K562 (cell line): Measurements from ENCODE around the gene ZNF740.

Experiments used
- BMI1 ChIP-seq: fragments of 150-350 bp; IDR thresholded peaks from 2 replicates; pipeline ENCODE4 v1.6.1; 2014; ENCODE audit warnings: low read length
- CREBBP ChIP-seq: IDR thresholded peaks from one replicate; pipeline ENCODE4 v1.6.1; 2012; ENCODE audit warnings: low read depth, mild to moderate bottlenecking, control low read depth, inconsistent platforms, low read length
- CTCF ChIP-seq, 3 experiments: IDR thresholded peaks in 2 of 3; conservative IDR thresholded peaks in 1 of 3; 2 replicates each; pipeline ENCODE4 v1.5.1; 2011 to 2012; ENCODE audit warnings: low read length in 3 of 3, mild to moderate bottlenecking in 3 of 3, control low read depth in 2 of 3, improper control_type of control experiment in 1 of 3, inconsistent platforms in 1 of 3, low read depth in 1 of 3, mixed read lengths in 1 of 3, moderate library complexity in 1 of 3; ENCODE audit not compliant: insufficient read depth in 2 of 3
- GABPA ChIP-seq: fragments of 200-800 bp; sonication (Bioruptor generic); conservative IDR thresholded peaks from 2 replicates; pipeline ENCODE4 v1.6.1; 2016; ENCODE audit warnings: low read depth, missing genetic modification characterization, missing compliant biosample characterization
- GATAD2A ChIP-seq: fragments of 450-650 bp; IDR thresholded peaks from 2 replicates; pipeline ENCODE4 v1.6.1; 2017
- IRF9 ChIP-seq: fragments of 450-650 bp; IDR thresholded peaks from 2 replicates; pipeline ENCODE4 v1.6.1; 2016; ENCODE audit warnings: missing biosample characterization, missing genetic modification characterization
- POLR2AphosphoS5 ChIP-seq: IDR thresholded peaks from 2 replicates; pipeline ENCODE4 v1.6.1; 2011; ENCODE audit warnings: mild to moderate bottlenecking, low read depth, low read length, moderate library complexity; ENCODE audit not compliant: control insufficient read depth, insufficient read depth
- RNF219 ChIP-seq: fragments of 250-450 bp; sonication (Bioruptor Pico); IDR thresholded peaks from 2 replicates; pipeline ENCODE4 v1.5.0; 2022; ENCODE audit warnings: mild to moderate bottlenecking
- SNRNP70 ChIP-seq: fragments of 200-400 bp; formaldehyde crosslinking; optimal IDR thresholded peaks from 2 replicates; pipeline ENCODE3; 2017; ENCODE audit warnings: low read depth, low read length
- SRSF1 ChIP-seq: fragments of 200-400 bp; formaldehyde crosslinking; IDR thresholded peaks from 2 replicates; pipeline ENCODE4 v1.6.1; 2017; ENCODE audit warnings: mild to moderate bottlenecking, low read depth, low read length, moderate library complexity
- ZNF274 ChIP-seq: IDR thresholded peaks from 2 replicates; pipeline ENCODE4 v1.6.1; 2011; ENCODE audit warnings: low read depth, mild to moderate bottlenecking, low read length, moderate library complexity, borderline replicate concordance
- TF ChIP-seq, protein P1 (sequence below), 2 experiments: fragments of 450-650 bp in 1 of 2; IDR thresholded peaks; 2 replicates each; pipeline ENCODE4 v1.6.1; 2011 to 2017; ENCODE audit warnings: low read depth in 2 of 2, antibody characterized with exemption in 1 of 2, borderline replicate concordance in 1 of 2, low read length in 1 of 2, mild to moderate bottlenecking in 1 of 2, mixed read lengths in 1 of 2; ENCODE audit not compliant: control insufficient read depth in 1 of 2
- TF ChIP-seq, protein P2 (sequence below): sonication (generic); formaldehyde crosslinking; IDR thresholded peaks from 2 replicates; pipeline ENCODE4 v1.9.0; 2022; ENCODE audit warnings: mild to moderate bottlenecking, missing genetic modification reagents

- TF ChIP-seq, protein P1, sequence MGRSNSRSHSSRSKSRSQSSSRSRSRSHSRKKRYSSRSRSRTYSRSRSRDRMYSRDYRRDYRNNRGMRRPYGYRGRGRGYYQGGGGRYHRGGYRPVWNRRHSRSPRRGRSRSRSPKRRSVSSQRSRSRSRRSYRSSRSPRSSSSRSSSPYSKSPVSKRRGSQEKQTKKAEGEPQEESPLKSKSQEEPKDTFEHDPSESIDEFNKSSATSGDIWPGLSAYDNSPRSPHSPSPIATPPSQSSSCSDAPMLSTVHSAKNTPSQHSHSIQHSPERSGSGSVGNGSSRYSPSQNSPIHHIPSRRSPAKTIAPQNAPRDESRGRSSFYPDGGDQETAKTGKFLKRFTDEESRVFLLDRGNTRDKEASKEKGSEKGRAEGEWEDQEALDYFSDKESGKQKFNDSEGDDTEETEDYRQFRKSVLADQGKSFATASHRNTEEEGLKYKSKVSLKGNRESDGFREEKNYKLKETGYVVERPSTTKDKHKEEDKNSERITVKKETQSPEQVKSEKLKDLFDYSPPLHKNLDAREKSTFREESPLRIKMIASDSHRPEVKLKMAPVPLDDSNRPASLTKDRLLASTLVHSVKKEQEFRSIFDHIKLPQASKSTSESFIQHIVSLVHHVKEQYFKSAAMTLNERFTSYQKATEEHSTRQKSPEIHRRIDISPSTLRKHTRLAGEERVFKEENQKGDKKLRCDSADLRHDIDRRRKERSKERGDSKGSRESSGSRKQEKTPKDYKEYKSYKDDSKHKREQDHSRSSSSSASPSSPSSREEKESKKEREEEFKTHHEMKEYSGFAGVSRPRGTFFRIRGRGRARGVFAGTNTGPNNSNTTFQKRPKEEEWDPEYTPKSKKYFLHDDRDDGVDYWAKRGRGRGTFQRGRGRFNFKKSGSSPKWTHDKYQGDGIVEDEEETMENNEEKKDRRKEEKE (IDR thresholded peaks at IDR 0.05; ENCODE audit: borderline replicate concordance in 1 of 2, control insufficient read depth in 1 of 2, low read depth in 2 of 2, low read length in 1 of 2) = no peak
- TF ChIP-seq CREBBP (no peak), CTCF (IDR thresholded peaks at IDR 0.05 in 2 of 3, conservative IDR thresholded peaks at IDR 0.05 in 1 of 3; ENCODE audit: insufficient read depth in 2 of 3, low read depth in 1 of 3, low read length in 3 of 3) (no peak), GATAD2A (no peak), RNF219 (no peak), ZNF274 (no peak), SRSF1 (no peak), BMI1 (no peak), GABPA (no peak), POLR2AphosphoS5 (no peak), SNRNP70 (no peak), IRF9 (no peak)
- TF ChIP-seq, protein P2, sequence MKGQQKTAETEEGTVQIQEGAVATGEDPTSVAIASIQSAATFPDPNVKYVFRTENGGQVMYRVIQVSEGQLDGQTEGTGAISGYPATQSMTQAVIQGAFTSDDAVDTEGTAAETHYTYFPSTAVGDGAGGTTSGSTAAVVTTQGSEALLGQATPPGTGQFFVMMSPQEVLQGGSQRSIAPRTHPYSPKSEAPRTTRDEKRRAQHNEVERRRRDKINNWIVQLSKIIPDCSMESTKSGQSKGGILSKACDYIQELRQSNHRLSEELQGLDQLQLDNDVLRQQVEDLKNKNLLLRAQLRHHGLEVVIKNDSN (CRISPR knock-in tag) = no peak
These were observed 3.8 kb upstream of the ZNF740 start for GRCh38 chr12:53176750-53177149.
